ENCODE data around the gene CALN1. TPM values are rescaled to one million over a fixed set of nuclear protein-coding genes. Genes with fewer than 3 reads are reported as not detected.

CALN1 gene
- total RNA-seq, 2 donors from 2014 or later: 0.52 to 1.6 TPM

DNA sequence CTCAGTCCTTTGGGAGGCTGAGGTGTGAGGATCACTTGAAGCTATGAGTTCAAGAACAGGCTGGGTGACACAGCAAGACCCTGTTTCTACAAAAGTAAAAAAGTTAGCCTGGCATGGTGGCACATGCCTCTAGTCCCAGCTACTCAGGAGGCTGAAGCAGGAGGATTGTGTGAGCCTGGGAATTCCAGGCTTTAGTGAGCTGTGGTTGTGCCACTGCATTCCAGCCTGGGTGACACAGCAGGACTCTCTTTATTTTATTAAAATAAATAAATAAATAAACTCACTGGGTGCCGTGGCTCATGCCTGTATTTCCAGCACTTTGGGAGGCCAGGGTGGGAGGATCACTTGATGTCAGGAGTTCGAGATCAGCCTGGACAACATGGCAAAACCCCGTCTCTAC, 607.9 kb downstream of the CALN1 start:
- ATAC-seq (no peak), DNase-seq (no peak)
- Histone ChIP-seq H3K36me3 (replicated peaks in 1 of 2; ENCODE audit: insufficient read depth in 1 of 2, low read depth in 2 of 2) (no peaks in the 10 kb centered on the region), H3K27ac (no peak overlapping the region), H3K9me3 (peaks cover 0 to 10% (median 0%) of the 10 kb centered on the region in 3 donors), H3K27me3 (no peaks in the 10 kb centered on the region), H3K4me3 (no peak overlapping the region), H3K4me1 (no peaks in the 10 kb centered on the region)
- intact Hi-C loops (cut with DNase I): no loop called here
- TF ChIP-seq, protein P1, sequence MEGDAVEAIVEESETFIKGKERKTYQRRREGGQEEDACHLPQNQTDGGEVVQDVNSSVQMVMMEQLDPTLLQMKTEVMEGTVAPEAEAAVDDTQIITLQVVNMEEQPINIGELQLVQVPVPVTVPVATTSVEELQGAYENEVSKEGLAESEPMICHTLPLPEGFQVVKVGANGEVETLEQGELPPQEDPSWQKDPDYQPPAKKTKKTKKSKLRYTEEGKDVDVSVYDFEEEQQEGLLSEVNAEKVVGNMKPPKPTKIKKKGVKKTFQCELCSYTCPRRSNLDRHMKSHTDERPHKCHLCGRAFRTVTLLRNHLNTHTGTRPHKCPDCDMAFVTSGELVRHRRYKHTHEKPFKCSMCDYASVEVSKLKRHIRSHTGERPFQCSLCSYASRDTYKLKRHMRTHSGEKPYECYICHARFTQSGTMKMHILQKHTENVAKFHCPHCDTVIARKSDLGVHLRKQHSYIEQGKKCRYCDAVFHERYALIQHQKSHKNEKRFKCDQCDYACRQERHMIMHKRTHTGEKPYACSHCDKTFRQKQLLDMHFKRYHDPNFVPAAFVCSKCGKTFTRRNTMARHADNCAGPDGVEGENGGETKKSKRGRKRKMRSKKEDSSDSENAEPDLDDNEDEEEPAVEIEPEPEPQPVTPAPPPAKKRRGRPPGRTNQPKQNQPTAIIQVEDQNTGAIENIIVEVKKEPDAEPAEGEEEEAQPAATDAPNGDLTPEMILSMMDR (IDR thresholded peaks at IDR 0.05): no peak
- no peak for TF ChIP-seq POLR2A (IDR thresholded peaks at IDR 0.05)
- WGBS, 2 donors: 76 to 78% methylated on average over 3 of the region's 3 CpGs

DNA sequence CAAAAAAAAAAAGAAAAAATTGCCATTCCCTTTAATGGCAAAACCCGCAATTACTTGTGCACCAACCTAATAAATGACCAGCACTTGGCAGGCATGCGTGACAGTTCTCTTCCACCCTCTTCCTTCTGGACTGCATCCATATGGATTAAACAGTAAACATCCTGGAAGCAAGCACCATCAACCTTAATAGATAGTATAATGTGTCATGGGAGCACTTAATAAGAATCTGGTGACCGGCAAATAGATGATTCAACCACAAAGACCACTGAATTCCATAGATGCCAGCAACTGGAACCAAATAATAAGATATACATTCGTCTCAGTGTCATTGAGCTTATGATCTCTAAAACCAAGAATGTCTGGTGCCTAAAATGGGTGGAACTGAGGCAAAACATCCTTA, 610.2 kb downstream of the CALN1 start:
- H3K27ac ChIP-seq: no peak overlapping the region
- ATAC-seq: no peak
- TF ChIP-seq, protein P1 (IDR thresholded peaks at IDR 0.05): no peak
- no peak for TF ChIP-seq POLR2A (IDR thresholded peaks at IDR 0.05)
- no peaks in the 10 kb centered on the region for H3K36me3 ChIP-seq (replicated peaks in 1 of 2; ENCODE audit: insufficient read depth in 1 of 2, low read depth in 2 of 2)
- DNase-seq: no peak
- no peak overlapping the region for H3K4me3 ChIP-seq
- H3K27me3 ChIP-seq: no peaks in the 10 kb centered on the region
- intact Hi-C loops (cut with DNase I): no loop called here
- H3K4me1 ChIP-seq: no peaks in the 10 kb centered on the region
- peaks cover 0 to 7% (median 0%) of the 10 kb centered on the region in 3 donors for H3K9me3 ChIP-seq
- 58 to 69% methylated on average over 4 of the region's 4 CpGs for WGBS, 2 donors

DNA sequence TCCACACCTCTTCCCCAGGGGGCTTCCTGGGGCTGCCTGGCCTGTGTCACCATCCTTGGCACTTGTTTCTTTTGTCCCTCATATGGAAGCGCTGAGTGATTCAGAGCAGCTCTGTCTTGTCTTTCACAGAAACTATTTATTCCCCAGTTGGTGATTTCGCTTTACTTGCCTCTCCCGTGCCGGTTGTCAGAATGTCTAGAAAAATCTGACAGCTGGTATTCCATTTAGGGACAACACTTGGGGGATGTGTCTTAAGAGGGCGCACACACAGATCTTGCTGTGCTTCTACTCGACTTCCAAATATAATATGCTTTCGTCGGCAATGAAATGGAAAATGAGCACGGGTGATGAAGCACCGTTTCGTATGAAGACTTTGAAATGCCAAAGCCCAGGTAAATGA, 611.8 kb downstream of the CALN1 start:
- H3K9me3 ChIP-seq: no peaks in the 10 kb centered on the region
- no peak overlapping the region for H3K4me3 ChIP-seq
- intact Hi-C loops (cut with DNase I): no loop called here
- DNase-seq: no peak
- no peak for TF ChIP-seq POLR2A (IDR thresholded peaks at IDR 0.05)
- TF ChIP-seq, protein P1 (IDR thresholded peaks at IDR 0.05): no peak
- WGBS, 2 donors: 82 to 86% methylated on average over 11 of the region's 11 CpGs
- H3K4me1 ChIP-seq: no peaks in the 10 kb centered on the region
- no peak for ATAC-seq
- H3K27ac ChIP-seq: no peak overlapping the region
- no peaks in the 10 kb centered on the region for H3K27me3 ChIP-seq
- no peaks in the 10 kb centered on the region for H3K36me3 ChIP-seq (replicated peaks in 1 of 2; ENCODE audit: insufficient read depth in 1 of 2, low read depth in 2 of 2)

DNA sequence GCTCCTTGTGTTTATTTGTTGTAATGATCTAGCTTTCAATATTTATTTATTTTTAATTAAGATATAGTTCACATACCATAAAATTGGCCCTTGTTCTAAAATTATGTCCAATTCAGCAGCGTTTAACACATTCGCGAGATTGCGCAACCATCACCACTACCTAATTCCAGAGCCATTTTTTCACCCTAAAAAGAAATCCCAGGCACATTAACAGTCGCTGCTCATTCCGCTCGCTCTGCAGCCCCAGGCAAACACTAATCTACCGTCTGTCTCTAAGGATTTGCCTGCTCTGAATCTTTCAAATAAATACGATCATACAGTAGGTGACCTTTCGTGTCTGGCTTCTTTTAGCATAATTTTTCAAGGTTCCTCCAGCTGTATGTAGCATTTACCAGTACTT, 616.7 kb downstream of the CALN1 start:
- 87 to 95% methylated on average over 10 of the region's 10 CpGs for WGBS, 2 donors
- intact Hi-C loops (cut with DNase I): no loop called here
- no peaks in the 10 kb centered on the region for H3K4me1 ChIP-seq
- H3K27me3 ChIP-seq: no peaks in the 10 kb centered on the region
- ATAC-seq: no peak
- TF ChIP-seq POLR2A (IDR thresholded peaks at IDR 0.05): no peak
- TF ChIP-seq, protein P1 (IDR thresholded peaks at IDR 0.05): no peak
- H3K4me3 ChIP-seq: no peak overlapping the region
- H3K9me3 ChIP-seq: no peaks in the 10 kb centered on the region
- no peaks in the 10 kb centered on the region for H3K36me3 ChIP-seq (replicated peaks in 1 of 2; ENCODE audit: insufficient read depth in 1 of 2, low read depth in 2 of 2)
- no peak for DNase-seq
- no peak overlapping the region for H3K27ac ChIP-seq

DNA sequence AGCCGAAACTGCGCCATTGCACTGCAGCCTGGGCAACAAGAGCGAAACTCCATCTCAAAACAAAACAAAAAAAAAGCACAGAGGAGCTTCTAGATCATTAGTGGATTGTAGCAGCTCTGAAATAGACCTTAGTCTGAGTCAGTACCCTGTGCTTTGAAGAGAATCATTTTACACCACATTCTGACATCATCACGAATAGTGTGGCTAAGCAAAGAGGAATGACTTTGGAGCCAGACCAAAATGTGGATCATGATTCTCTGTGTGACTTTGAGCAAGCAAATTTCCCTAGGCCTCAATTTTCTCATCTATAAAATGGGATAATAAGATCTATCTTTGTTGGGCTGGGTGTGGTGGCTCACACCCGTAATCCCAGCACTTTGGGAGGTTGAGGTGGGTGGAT, 618.9 kb downstream of the CALN1 start:
- 80 to 87% methylated on average over 5 of the region's 5 CpGs for WGBS, 2 donors
- DNase-seq: no peak
- intact Hi-C loops (cut with DNase I): no loop called here
- peaks cover 0 to under 1% (median 0%) of the 10 kb centered on the region in 3 donors for H3K9me3 ChIP-seq
- H3K4me1 ChIP-seq: no peaks in the 10 kb centered on the region
- H3K27me3 ChIP-seq: no peaks in the 10 kb centered on the region
- no peak overlapping the region for H3K27ac ChIP-seq
- TF ChIP-seq, protein P1 (IDR thresholded peaks at IDR 0.05): no peak
- TF ChIP-seq POLR2A (IDR thresholded peaks at IDR 0.05): no peak
- H3K4me3 ChIP-seq: no peak overlapping the region
- ATAC-seq: no peak
- H3K36me3 ChIP-seq (replicated peaks in 1 of 2; ENCODE audit: insufficient read depth in 1 of 2, low read depth in 2 of 2): no peaks in the 10 kb centered on the region
